Urinary bladder (tissue), 4 donors: ENCODE results near the gene IRAK2. TPM values are rescaled to one million over a fixed set of nuclear protein-coding genes. Genes with fewer than 3 reads are reported as not detected.
"Not testable (repeated sequence)": the region's sequence is repeated elsewhere in the genome, so short reads cannot be mapped to it uniquely, and the experiment has no call there.

ENCODE experiments used
- DNase-seq: peaks from one replicate; pipeline ENCODE4 v3.0.0-alpha.2; 2015; ENCODE audit errors: extremely low spot score
- H3K27ac ChIP-seq: one replicate; pipeline ENCODE4 v1.5.1; 2013; ENCODE audit warnings: low read depth, mild to moderate bottlenecking, moderate library complexity
- H3K36me3 ChIP-seq: one replicate; pipeline ENCODE4 v1.6.1; 2013; ENCODE audit warnings: mild to moderate bottlenecking, moderate library complexity; ENCODE audit not compliant: insufficient read depth
- H3K4me1 ChIP-seq: one replicate; pipeline ENCODE4 v1.6.1; 2013; ENCODE audit warnings: mild to moderate bottlenecking, moderate library complexity; ENCODE audit not compliant: insufficient read depth
- H3K4me3 ChIP-seq: one replicate; pipeline ENCODE4 v1.5.1; 2013; ENCODE audit warnings: low read depth, low read length
- WGBS: extraction: QIAGEN DNeasy Blood & Tissue Kit; methylation state at CpG from one replicate; pipeline ENCODE4 v1.1.7; 2013; 5-methylcytosine and 5-hydroxymethylcytosine counted together
- polyA plus RNA-seq: library from polyadenylated mRNA; stranded (reverse); fragments of 200-250 nt; gene quantifications from one replicate; pipeline ENCODE4 v1.2.3, GENCODE V29; 2013
- total RNA-seq: library from RNA; depleted of rRNA; stranded (reverse); fragments of >200 nt; gene quantifications from one replicate; pipeline ENCODE4 v1.2.3, GENCODE V29; 2014
- donor health status: healthy with polysubstance abuse.
- donor health status: healthy.

IRAK2 gene, protein sequence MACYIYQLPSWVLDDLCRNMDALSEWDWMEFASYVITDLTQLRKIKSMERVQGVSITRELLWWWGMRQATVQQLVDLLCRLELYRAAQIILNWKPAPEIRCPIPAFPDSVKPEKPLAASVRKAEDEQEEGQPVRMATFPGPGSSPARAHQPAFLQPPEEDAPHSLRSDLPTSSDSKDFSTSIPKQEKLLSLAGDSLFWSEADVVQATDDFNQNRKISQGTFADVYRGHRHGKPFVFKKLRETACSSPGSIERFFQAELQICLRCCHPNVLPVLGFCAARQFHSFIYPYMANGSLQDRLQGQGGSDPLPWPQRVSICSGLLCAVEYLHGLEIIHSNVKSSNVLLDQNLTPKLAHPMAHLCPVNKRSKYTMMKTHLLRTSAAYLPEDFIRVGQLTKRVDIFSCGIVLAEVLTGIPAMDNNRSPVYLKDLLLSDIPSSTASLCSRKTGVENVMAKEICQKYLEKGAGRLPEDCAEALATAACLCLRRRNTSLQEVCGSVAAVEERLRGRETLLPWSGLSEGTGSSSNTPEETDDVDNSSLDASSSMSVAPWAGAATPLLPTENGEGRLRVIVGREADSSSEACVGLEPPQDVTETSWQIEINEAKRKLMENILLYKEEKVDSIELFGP
- total RNA-seq = 2.9 TPM
- 4.1 TPM for polyA plus RNA-seq

DNA sequence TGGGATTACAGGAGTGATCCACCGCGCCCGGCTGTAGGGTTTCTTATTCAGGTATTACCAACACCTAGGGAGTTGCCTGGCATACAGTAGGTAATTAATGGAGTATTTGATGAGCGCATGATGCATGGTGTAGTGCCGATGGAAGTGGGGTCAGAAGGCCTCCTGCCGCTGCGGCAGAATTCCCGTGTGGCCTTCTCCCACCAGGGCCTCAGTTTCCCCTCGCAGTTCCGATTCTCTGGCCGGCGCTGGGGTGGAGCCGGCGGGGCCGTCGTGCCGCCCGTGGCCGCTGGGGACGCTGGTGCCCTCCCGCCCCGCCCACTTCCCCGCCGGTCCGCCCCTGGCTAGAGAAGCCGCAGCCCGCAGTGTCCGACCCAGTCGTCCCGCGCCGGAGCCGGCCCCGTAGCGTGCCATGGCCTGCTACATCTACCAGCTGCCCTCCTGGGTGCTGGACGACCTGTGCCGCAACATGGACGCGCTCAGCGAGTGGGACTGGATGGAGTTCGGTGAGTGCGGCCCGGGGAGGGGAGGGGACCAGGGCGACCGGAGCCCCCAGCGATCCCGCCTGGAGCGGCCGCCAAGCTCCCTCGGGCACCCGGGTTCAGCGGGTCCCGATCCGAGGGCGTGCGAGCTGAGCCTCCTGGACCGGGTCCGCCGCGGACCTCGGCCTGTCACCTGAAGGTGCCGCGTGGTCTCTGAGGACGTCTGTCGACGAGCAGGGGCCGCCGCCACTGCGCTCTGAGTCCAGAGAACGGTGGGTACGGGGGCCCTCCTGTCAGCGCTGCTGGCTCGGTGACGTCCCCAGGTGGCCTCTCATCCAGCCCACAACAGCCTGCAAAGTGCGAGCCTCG lies at the start of gene IRAK2:
Gene IRAK2, plus strand, starts transcription at position 374 of the 848 bp plus-strand sequence. Its CDS starts 36 bp downstream, at position 410.
- H3K27ac ChIP-seq = no peak within 1 kb of the TSS
- WGBS = 2% methylated on average over 76 of the region's 76 CpGs

DNA sequence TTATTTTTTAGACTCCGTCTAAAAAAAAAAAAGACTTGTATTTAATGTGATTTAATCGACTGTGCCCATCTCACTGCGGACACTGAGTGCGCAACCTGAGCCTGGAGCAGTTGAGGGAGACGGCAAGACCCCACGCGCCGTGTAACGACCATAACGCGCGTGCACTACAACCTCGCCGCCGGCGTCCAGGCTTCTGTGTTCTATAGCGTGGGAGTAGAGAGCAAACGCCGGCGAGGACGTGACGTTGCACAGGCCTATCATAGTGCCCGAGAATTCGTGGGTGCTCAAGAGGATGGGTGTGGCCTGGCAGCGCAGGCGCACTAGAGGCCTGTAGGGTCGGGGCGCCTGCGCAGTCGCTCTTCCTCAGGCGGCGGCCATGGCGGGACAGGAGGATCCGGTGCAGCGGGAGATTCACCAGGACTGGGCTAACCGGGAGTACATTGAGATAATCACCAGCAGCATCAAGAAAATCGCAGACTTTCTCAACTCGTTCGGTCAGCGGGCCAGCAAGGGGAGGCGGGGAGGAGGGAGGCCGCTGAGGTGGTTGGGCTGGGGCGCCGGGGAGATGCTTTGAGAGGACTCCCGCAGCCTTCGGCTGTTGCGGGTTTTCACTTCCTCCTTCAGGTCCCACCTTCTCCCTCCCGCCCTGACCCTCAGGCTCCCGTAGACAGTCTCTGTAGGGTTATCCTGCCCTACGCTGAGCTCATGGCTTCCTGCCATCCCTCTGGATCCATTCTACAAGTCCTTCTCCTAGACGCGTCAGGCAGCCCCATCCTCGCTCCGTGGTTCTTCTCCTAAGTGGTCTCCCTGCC lies 49.2 kb upstream of the IRAK2 start, which contains the start of gene BRK1:
Gene BRK1, plus strand, starts transcription at position 350 of the 812 bp plus-strand sequence. Its CDS starts 27 bp downstream, at position 377.
- Histone ChIP-seq H3K4me3 (peak within 1 kb of the TSS; percentile 87), H3K27ac (peak within 1 kb of the TSS; percentile 60), H3K4me1 (no peaks in the 10 kb centered on the region), H3K36me3 (no peaks in the 10 kb centered on the region)
- peak; percentile 92 for DNase-seq
- WGBS = under 1% methylated on average over 54 of the region's 54 CpGs

More for the DNA sequence above, at the start of gene IRAK2:
- no peak for DNase-seq
- Histone ChIP-seq H3K4me3 (peak within 1 kb of the TSS; percentile 88), H3K36me3 (peaks cover 2% of the 10 kb centered on the region), H3K4me1 (no peaks in the 10 kb centered on the region)

- no peak overlapping the region for H3K27ac ChIP-seq
- under 1% methylated on average over 10 of the region's 10 CpGs for WGBS
- DNase-seq = no peak
- H3K4me3 ChIP-seq = peak overlapping the region; percentile 87
- H3K4me1 ChIP-seq = no peaks in the 10 kb centered on the region
- no peaks in the 10 kb centered on the region for H3K36me3 ChIP-seq
Measured at GRCh38 chr3:10116138-10116460, 48.6 kb upstream of the IRAK2 start.

DNA sequence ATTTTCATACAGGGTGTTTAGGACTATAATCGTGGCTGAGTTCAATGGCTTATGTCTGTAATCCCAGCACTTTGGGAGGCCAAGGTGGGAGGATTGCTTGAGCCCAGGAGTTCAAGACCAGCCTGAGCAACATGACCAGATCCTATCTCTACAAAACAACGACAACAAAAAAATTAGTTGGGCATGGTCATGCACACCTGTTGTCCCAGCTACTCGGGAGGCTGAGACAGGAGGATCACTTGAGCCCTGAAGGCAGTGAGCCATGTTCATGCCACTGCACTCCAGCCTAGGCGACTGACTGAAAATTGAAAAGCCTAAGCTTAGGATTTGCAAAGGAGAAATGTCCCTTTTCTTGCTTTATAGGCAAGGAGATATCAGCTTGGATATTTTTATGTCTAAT lies 47.8 kb upstream of the IRAK2 start:
- H3K4me1 ChIP-seq = no peaks in the 10 kb centered on the region

DNA sequence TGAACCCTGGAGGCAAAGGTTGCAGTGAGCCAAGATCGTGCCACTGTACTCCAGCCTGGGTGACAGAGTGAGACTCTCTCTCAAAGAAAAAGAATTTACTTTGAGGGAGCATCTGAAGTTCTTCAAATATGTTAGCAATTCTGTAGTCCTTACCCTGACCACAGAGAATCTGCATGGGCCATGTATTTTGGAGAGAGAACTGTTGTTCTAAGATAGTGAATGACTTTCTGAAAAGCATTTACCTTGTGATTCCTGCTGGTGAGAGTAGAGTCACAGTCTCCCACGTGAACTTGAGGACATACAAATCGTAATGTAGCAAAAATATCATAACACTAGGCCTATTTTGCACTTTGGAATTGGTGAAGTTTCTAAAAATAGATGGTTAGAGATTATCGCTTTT lies 45.3 kb upstream of the IRAK2 start:
- no peak overlapping the region for H3K27ac ChIP-seq
- H3K4me1 ChIP-seq = no peaks in the 10 kb centered on the region
- 83% methylated on average over 4 of the region's 4 CpGs for WGBS
- H3K36me3 ChIP-seq = no peaks in the 10 kb centered on the region
- H3K4me3 ChIP-seq = no peak overlapping the region
- no peak for DNase-seq

More for the DNA sequence above, 47.8 kb upstream of the IRAK2 start:
- Histone ChIP-seq H3K36me3 (no peaks in the 10 kb centered on the region), H3K4me3 (no peak overlapping the region), H3K27ac (no peak overlapping the region)
- no peak for DNase-seq
- WGBS = 89% methylated on average over 4 of the region's 4 CpGs

GRCh38 chr3:10121064-10121463 lies 43.7 kb upstream of the IRAK2 start:
- no peaks in the 10 kb centered on the region for H3K36me3 ChIP-seq
- H3K4me1 ChIP-seq = no peaks in the 10 kb centered on the region
- WGBS = 93% methylated on average over 2 of the region's 2 CpGs

GRCh38 chr3:10122724-10123123 lies 42.0 kb upstream of the IRAK2 start:
- no peaks in the 10 kb centered on the region for H3K4me1 ChIP-seq
- WGBS = 85% methylated on average over 4 of the region's 4 CpGs
- H3K36me3 ChIP-seq = no peaks in the 10 kb centered on the region
- no peak overlapping the region for H3K27ac ChIP-seq
- no peak for DNase-seq
- H3K4me3 ChIP-seq = no peak overlapping the region

More at GRCh38 chr3:10121064-10121463, 43.7 kb upstream of the IRAK2 start:
- no peak overlapping the region for H3K4me3 ChIP-seq
- DNase-seq = no peak
- H3K27ac ChIP-seq = no peak overlapping the region

DNA sequence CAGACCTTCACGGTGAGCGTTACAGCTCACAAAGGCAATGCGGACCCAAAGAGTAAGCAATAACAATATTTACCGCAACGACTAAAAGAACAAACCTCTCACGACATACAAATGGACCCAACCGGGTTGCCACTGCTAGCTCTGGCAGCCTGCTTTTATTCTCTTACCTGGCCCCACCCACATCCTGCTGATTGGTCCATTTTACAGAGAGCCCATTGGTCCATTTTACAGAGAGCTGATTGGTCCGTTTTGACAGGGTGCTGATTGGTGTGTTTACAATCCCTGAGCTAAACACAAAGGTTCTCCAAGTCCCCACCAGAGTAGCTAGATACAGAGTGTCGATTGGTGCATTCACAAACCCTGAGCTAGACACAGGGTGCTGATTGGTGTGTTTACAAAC lies 28.8 kb upstream of the IRAK2 start:
- WGBS = 91% methylated on average over 9 of the region's 9 CpGs

DNA sequence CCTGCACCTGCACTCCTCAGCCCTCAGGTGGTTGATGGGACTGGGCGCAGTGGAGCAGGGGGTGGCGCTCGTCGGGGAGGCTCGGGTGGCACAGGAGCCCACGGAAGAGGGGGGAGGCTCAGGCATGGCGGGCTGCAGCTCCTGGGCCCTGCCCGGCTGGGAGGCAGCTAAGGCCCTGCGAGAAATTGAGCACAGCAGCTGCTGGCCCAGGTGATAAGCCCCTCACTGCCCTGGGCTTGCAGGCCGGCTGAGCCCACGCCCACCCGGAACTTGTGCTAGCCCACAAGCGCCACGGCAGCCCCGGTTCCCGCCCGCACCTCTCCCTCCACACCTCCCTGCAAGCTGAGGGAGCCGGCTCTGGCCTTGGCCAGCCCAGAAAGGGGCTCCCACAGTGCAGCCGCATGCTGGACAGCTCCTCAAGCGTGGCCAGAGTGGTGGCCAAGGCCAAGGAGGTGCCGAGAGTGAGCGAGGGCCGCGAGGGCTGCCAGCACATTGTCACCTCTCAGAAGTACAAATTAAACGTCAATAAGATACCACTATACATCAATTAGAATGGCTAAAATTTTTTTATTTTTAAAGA lies 28.2 kb upstream of the IRAK2 start:
- no peaks in the 10 kb centered on the region for H3K4me1 ChIP-seq
- WGBS = 92% methylated on average over 25 of the region's 25 CpGs

More for the DNA sequence above, 28.8 kb upstream of the IRAK2 start:
- H3K4me1 ChIP-seq, DNase-seq, H3K27ac ChIP-seq, H3K36me3 ChIP-seq, H3K4me3 ChIP-seq: not testable (repeated sequence)

GRCh38 chr3:10137178-10137577 lies 27.5 kb upstream of the IRAK2 start:
- WGBS = 82% methylated on average over 4 of the region's 4 CpGs
- no peaks in the 10 kb centered on the region for H3K36me3 ChIP-seq
- no peak overlapping the region for H3K4me3 ChIP-seq
- no peak overlapping the region for H3K27ac ChIP-seq
- H3K4me1 ChIP-seq = no peaks in the 10 kb centered on the region
- no peak for DNase-seq

More for the DNA sequence above, 28.2 kb upstream of the IRAK2 start:
- Histone ChIP-seq H3K4me3 (no peak overlapping the region), H3K36me3 (no peaks in the 10 kb centered on the region), H3K27ac (no peak overlapping the region)
- no peak for DNase-seq

GRCh38 chr3:10140996-10141546 lies 23.6 kb upstream of the IRAK2 start:
- no peak for DNase-seq
- no peaks in the 10 kb centered on the region for H3K36me3 ChIP-seq
- H3K4me3 ChIP-seq = no peak overlapping the region
- WGBS = 82% methylated on average over 23 of the region's 23 CpGs
- no peak overlapping the region for H3K27ac ChIP-seq
- H3K4me1 ChIP-seq = peaks cover 2% of the 10 kb centered on the region

DNA sequence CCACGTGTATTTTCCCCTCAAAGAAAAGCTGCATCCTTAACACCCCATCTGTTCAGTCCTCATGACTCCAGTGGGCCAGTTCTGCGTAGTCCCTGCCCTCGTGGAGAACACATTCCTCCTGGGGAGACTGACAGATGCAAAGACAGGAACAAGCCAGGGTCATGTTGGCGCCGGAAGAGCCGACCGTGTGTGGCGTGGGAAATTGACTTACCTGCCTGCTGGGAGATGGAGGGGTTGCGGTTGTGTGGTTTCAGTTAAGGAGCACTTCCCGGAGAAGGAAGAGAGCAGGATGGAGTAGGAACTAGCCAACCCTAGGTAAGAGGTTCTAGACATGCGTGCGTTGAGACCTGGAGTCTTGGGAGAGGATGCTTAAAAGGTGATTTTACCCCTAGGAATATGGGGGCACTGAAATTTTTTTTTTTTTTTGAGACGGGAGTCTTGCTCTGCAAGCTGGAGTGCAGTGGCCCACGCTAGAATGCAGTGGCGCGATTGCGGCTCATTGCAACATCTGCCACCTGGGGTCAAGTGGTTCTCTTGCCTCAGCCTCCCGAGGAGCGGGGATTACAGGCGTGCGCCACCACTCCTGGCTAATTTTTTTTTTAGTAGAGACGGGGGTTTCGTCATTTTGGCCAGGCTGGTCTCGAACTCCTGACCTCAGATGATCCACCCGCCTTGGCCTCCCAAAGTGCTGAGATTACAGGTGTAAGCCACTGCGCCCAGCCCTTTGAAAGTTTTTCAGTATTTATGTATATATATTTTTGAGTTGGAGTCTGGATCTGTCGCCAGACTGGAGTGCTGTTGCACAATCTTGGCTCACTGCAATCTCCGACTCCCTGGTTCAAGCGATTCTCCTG lies 21.8 kb upstream of the IRAK2 start:
- no peak for DNase-seq
- Histone ChIP-seq H3K4me1 (peaks cover 2% of the 10 kb centered on the region), H3K4me3 (peak overlapping the region; percentile 64), H3K36me3 (no peaks in the 10 kb centered on the region), H3K27ac (no peak overlapping the region)
- 82% methylated on average over 29 of the region's 29 CpGs for WGBS
